Ishikawa (cell line): Measurements from ENCODE around the gene TRAF3IP1.

Source experiments
- EP300 ChIP-seq: IDR thresholded peaks from 2 replicates; pipeline ENCODE4 v1.6.1; 2012; ENCODE audit warnings: borderline replicate concordance
- REST ChIP-seq: IDR thresholded peaks from 2 replicates; pipeline ENCODE4 v1.6.1; 2012; ENCODE audit warnings: low read depth, mild to moderate bottlenecking
- TAF1 ChIP-seq: IDR thresholded peaks from 2 replicates; pipeline ENCODE4 v1.6.1; 2012; ENCODE audit warnings: low read depth, mild to moderate bottlenecking
- TCF12 ChIP-seq: IDR thresholded peaks from 2 replicates; pipeline ENCODE4 v1.6.1; 2012; ENCODE audit warnings: low read depth
- TEAD4 ChIP-seq: IDR thresholded peaks from 2 replicates; pipeline ENCODE4 v1.6.1; 2012
- YY1 ChIP-seq: IDR thresholded peaks from 2 replicates; pipeline ENCODE4 v1.6.1; 2012; ENCODE audit warnings: low read depth
- ZBTB7A ChIP-seq: IDR thresholded peaks from 2 replicates; pipeline ENCODE4 v1.6.1; 2012; ENCODE audit warnings: low read depth

DNA sequence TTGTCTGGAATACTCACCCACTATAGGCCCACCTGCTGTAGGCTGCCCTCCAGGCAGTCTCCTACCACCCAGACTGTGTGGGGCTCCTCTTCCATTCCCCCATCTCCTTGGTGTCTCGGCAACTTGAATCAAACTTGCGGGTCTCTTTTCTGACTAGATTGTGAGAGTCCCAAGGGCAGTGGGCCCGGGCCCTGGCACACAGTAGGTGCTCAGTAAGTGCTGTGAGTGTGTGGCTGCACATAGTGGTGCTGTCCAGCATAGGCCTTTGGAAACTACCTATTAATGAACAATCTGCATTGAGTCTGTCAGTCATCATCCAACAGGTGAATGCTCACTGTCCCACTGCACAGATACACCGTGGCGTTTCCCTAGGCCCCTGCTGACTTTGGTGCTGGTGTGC lies 62.8 kb downstream of the TRAF3IP1 start:
- no peak for TF ChIP-seq EP300
- TF ChIP-seq TEAD4, result no peak
- no peak for TF ChIP-seq TAF1
- no peak for TF ChIP-seq YY1
- no peak for TF ChIP-seq ZBTB7A
- no peak for TF ChIP-seq TCF12
- 0 out of 2 replicates have a peak, but pooled peaks have one; percentile 11 for TF ChIP-seq REST
